Esophagus muscularis mucosa (tissue), 3 donors: ENCODE data around the gene LIN28B.

Experiments
- CTCF ChIP-seq, 3 experiments: fragments of 200-600 bp in 2 of 3; fragments of 450-650 bp in 1 of 3; sonication (generic) in 2 of 3; IDR thresholded peaks; one replicate each; pipeline ENCODE4 v1.5.1; 2017 to 2019; ENCODE audit warnings: antibody characterized with exemption in 3 of 3, mild to moderate bottlenecking in 2 of 3, moderate library complexity in 1 of 3
- POLR2A ChIP-seq: fragments of 450-650 bp; IDR thresholded peaks from one replicate; pipeline ENCODE4 v1.6.1; 2017; ENCODE audit warnings: antibody characterized with exemption, moderate library complexity, mild to moderate bottlenecking, low read depth
- POLR2AphosphoS5 ChIP-seq, 2 donors: sonication (generic); formaldehyde crosslinking; IDR thresholded peaks; one replicate each; pipeline ENCODE4 v1.6.1; 2017; ENCODE audit warnings: antibody characterized with exemption in 2 of 2

- no peak for TF ChIP-seq POLR2A
- TF ChIP-seq CTCF (IDR thresholded peaks at IDR 0.05), result no peak
- no peak for TF ChIP-seq POLR2AphosphoS5 (IDR thresholded peaks at IDR 0.05)
Observed at GRCh38 chr6:105005451-105005850, 48.5 kb downstream of the LIN28B start.
